Muscle of arm (tissue), 12 donors: ENCODE results near the gene CAPRIN1. TPM values are rescaled to one million over a fixed set of nuclear protein-coding genes. Genes with fewer than 3 reads are reported as not detected.
A peak's percentile ranks its signal among the peaks of the same experiment; 100 is the strongest.
"Not testable (repeated sequence)": the region's sequence is repeated elsewhere in the genome, so short reads cannot be mapped to it uniquely, and the experiment has no call there.

Experiments
- DNase-seq: peaks from one replicate; pipeline ENCODE4 v3.0.0-alpha.2; 2013
- polyA plus RNA-seq, 12 donors: library from polyadenylated mRNA; unstranded; fragments of 120-200 nt; gene quantifications; one replicate each; pipeline ENCODE4 v1.2.1, GENCODE V29; 2013; ENCODE audit not compliant: insufficient read length in 12 of 12

Gene CAPRIN1
- polyA plus RNA-seq, 12 donors = 125 to 232 (median 167) TPM; not detected in 1

GRCh38 chr11:34049028-34049427 lies 2.5 kb upstream of the CAPRIN1 start:
- no peak for DNase-seq

- peak; percentile 9 for DNase-seq
These were observed 766 bp upstream of the CAPRIN1 start for GRCh38 chr11:34050581-34051348.

GRCh38 chr11:34052036-34052607 lies 591 bp downstream of the CAPRIN1 start:
- DNase-seq = peak; percentile 92

GRCh38 chr11:34052608-34053160 lies 1.2 kb downstream of the CAPRIN1 start:
- peak; percentile 24 for DNase-seq

GRCh38 chr11:34053161-34053686 lies 1.7 kb downstream of the CAPRIN1 start:
- peak; percentile 73 for DNase-seq

GRCh38 chr11:34054351-34054750 lies 2.8 kb downstream of the CAPRIN1 start:
- DNase-seq = not testable (repeated sequence)

GRCh38 chr11:34055218-34056000 lies 3.9 kb downstream of the CAPRIN1 start:
- DNase-seq = no peak

- DNase-seq = no peak
These were observed 5.1 kb downstream of the CAPRIN1 start for GRCh38 chr11:34056672-34057071.

GRCh38 chr11:34063061-34063795 lies 11.7 kb downstream of the CAPRIN1 start:
- no peak for DNase-seq

GRCh38 chr11:34064291-34064690 lies 12.8 kb downstream of the CAPRIN1 start:
- no peak for DNase-seq

- no peak for DNase-seq
These were observed 14.1 kb downstream of the CAPRIN1 start for GRCh38 chr11:34065505-34066203.

GRCh38 chr11:34066766-34067165 lies 15.2 kb downstream of the CAPRIN1 start:
- DNase-seq = not testable (repeated sequence)

- no peak for DNase-seq
These were observed 16.0 kb downstream of the CAPRIN1 start for GRCh38 chr11:34067383-34068065.

GRCh38 chr11:34068111-34068510 lies 16.6 kb downstream of the CAPRIN1 start:
- DNase-seq = no peak

GRCh38 chr11:34071306-34071705 lies 19.8 kb downstream of the CAPRIN1 start:
- not testable (repeated sequence) for DNase-seq

GRCh38 chr11:34072041-34072440 lies 20.5 kb downstream of the CAPRIN1 start:
- no peak for DNase-seq

GRCh38 chr11:34072832-34073231 lies 21.3 kb downstream of the CAPRIN1 start:
- DNase-seq = no peak

GRCh38 chr11:34074391-34074790 lies 22.9 kb downstream of the CAPRIN1 start:
- no peak for DNase-seq

- DNase-seq = no peak
These were observed 23.8 kb downstream of the CAPRIN1 start for GRCh38 chr11:34075178-34075820.

GRCh38 chr11:34080609-34081008 lies 29.1 kb downstream of the CAPRIN1 start:
- DNase-seq = no peak
